AG04449 (cell line): ENCODE results near the gene TMEM87B.
A peak's percentile ranks its signal among the peaks of the same experiment; 100 is the strongest.
"Not testable (repeated sequence)": the region's sequence is repeated elsewhere in the genome, so short reads cannot be mapped to it uniquely, and the experiment has no call there.

Experiments used
- CTCF ChIA-PET: fragments of 350-600 bp; formaldehyde crosslinking; extraction: SDS; loops from one replicate; lab custom pipeline; 2021; ENCODE audit warnings: antibody characterized with exemption; lab: Yijun Ruan, JAX
- POLR2A ChIA-PET: fragments of 400-600, 350-600 bp; formaldehyde crosslinking; extraction: SDS; loops from one replicate; lab custom pipeline; 2020; ENCODE audit warnings: antibody characterized with exemption, inconsistent platforms; lab: Yijun Ruan, JAX
- DNase-seq: peaks from one replicate; pipeline ENCODE4 v3.0.0-alpha.2; 2010; ENCODE audit warnings: low read depth, low spot score
- H3K4me3 ChIP-seq: 2 replicates; pipeline ENCODE4 v1.5.1; 2011; ENCODE audit warnings: low read depth, mild to moderate bottlenecking, control low read depth, low read length
- CTCF ChIP-seq: IDR thresholded peaks from one replicate; pipeline ENCODE4 v1.5.1; 2011; ENCODE audit warnings: mild to moderate bottlenecking, moderate library complexity, low read length, control low read depth, inconsistent platforms; ENCODE audit not compliant: insufficient read depth; ENCODE audit errors: missing control alignments

Gene TMEM87B

GRCh38 chr2:112134120-112134519, 79.1 kb downstream of the TMEM87B start:
- POLR2A ChIA-PET, result no interaction called here
- no peak for TF ChIP-seq CTCF
- no peak overlapping the region for H3K4me3 ChIP-seq
- CTCF ChIA-PET, result interaction anchor here (0.9 to 9.5 kb wide), 2 partner anchors 12 to 19 kb away, joined by 3 to 58 read pairs; no protein-coding TSS in a partner anchor
- no peak for DNase-seq

- POLR2A ChIA-PET, result no interaction called here
- no peak for TF ChIP-seq CTCF
- H3K4me3 ChIP-seq, result no peak overlapping the region
- no peak for DNase-seq
- CTCF ChIA-PET, result interaction anchor here (9.5 kb wide), 1 partner anchor 14 kb away, joined by 58 read pairs; no protein-coding TSS in a partner anchor
Observed at GRCh38 chr2:112136096-112136495, 81.0 kb downstream of the TMEM87B start.

GRCh38 chr2:112137516-112138158, 82.6 kb downstream of the TMEM87B start:
- no peak for TF ChIP-seq CTCF
- ChIA-PET POLR2A (no interaction called here), CTCF (interaction anchor here (1.1 to 9.5 kb wide), 2 partner anchors 15 to 123 kb away, joined by 3 to 58 read pairs; no protein-coding TSS in a partner anchor)
- peak overlapping the region; percentile 58 for H3K4me3 ChIP-seq
- DNase-seq, result no peak

GRCh38 chr2:112138159-112139032, 83.3 kb downstream of the TMEM87B start, which contains the start of gene FBLN7:
TSS of gene FBLN7 (plus strand) at chr2:112138385. CDS start at chr2:112138656, 271 bp downstream.
- H3K4me3 ChIP-seq, result peak within 1 kb of the TSS; percentile 58
- no peak for DNase-seq
- TF ChIP-seq CTCF, result no peak
- POLR2A ChIA-PET, result no interaction called here
- CTCF ChIA-PET, result interaction anchor here (1.1 to 9.5 kb wide), 2 partner anchors 16 to 122 kb away, joined by 3 to 58 read pairs; no protein-coding TSS in a partner anchor

- DNase-seq, POLR2A ChIA-PET, CTCF ChIA-PET, H3K4me3 ChIP-seq: not testable (repeated sequence)
Observed at GRCh38 chr2:112139033-112139614, 84.1 kb downstream of the TMEM87B start.

GRCh38 chr2:112139661-112140204, 84.7 kb downstream of the TMEM87B start:
- POLR2A ChIA-PET, DNase-seq, H3K4me3 ChIP-seq, CTCF ChIA-PET: not testable (repeated sequence)
